HUES64 (cell line): ENCODE data around the gene GPRIN3.
"Not testable (repeated sequence)": the region's sequence is repeated elsewhere in the genome, so short reads cannot be mapped to it uniquely, and the experiment has no call there.

Experiments used
- H3K27ac ChIP-seq: 2 replicates; pipeline ENCODE4 v1.7.0; 2013; ENCODE audit warnings: low read depth, low read length, inconsistent platforms
- H3K27me3 ChIP-seq: 2 replicates; pipeline ENCODE4 v1.6.1; 2013; ENCODE audit warnings: mild to moderate bottlenecking, low read length; ENCODE audit not compliant: insufficient read depth
- H3K36me3 ChIP-seq: 2 replicates; pipeline ENCODE4 v1.6.1; 2013; ENCODE audit warnings: mild to moderate bottlenecking, low read length; ENCODE audit not compliant: insufficient read depth
- H3K4me1 ChIP-seq: 2 replicates; pipeline ENCODE4 v1.6.1; 2013; ENCODE audit warnings: mild to moderate bottlenecking, low read length, moderate library complexity; ENCODE audit not compliant: insufficient read depth
- H3K4me3 ChIP-seq: 2 replicates; pipeline ENCODE4 v1.5.1; 2013; ENCODE audit warnings: mild to moderate bottlenecking, low read length, moderate library complexity
- H3K9ac ChIP-seq: 2 replicates; pipeline ENCODE4 v1.6.1; 2013; ENCODE audit warnings: mild to moderate bottlenecking, low read depth, low read length
- H3K9me3 ChIP-seq: 2 replicates; pipeline ENCODE4 v1.6.1; 2013; ENCODE audit warnings: low read depth, low read length; ENCODE audit not compliant: insufficient read depth
- WGBS: fragments of 150-250, 120-280 bp; methylation state at CpG from one replicate; pipeline ENCODE4 v1.1.7; 2013; ENCODE audit warnings: missing lambda C conversion rate; 5-methylcytosine and 5-hydroxymethylcytosine counted together

GPRIN3 gene

GRCh38 chr4:89215736-89216135 lies 91.9 kb downstream of the GPRIN3 start:
- Histone ChIP-seq H3K27me3 (no peaks in the 10 kb centered on the region), H3K4me1 (no peaks in the 10 kb centered on the region), H3K4me3 (no peak overlapping the region), H3K9ac (no peak overlapping the region), H3K27ac (no peak overlapping the region), H3K9me3 (no peaks in the 10 kb centered on the region), H3K36me3 (no peaks in the 10 kb centered on the region)
- 84% methylated on average over 3 of the region's 3 CpGs for WGBS

- WGBS: 100% methylated on average over 1 of the region's 1 CpG
- H3K27me3 ChIP-seq: no peaks in the 10 kb centered on the region
These were observed 93.3 kb downstream of the GPRIN3 start for GRCh38 chr4:89214308-89214707.

GRCh38 chr4:89213382-89213701 lies 94.3 kb downstream of the GPRIN3 start:
- WGBS: 89% methylated on average over 4 of the region's 4 CpGs

More at GRCh38 chr4:89214308-89214707, 93.3 kb downstream of the GPRIN3 start:
- no peak overlapping the region for H3K4me3 ChIP-seq
- no peaks in the 10 kb centered on the region for H3K4me1 ChIP-seq
- H3K27ac ChIP-seq: no peak overlapping the region
- no peaks in the 10 kb centered on the region for H3K36me3 ChIP-seq
- no peak overlapping the region for H3K9ac ChIP-seq
- H3K9me3 ChIP-seq: no peaks in the 10 kb centered on the region

GRCh38 chr4:89212666-89213381 lies 94.8 kb downstream of the GPRIN3 start:
- Histone ChIP-seq H3K4me3 (no peak overlapping the region), H3K36me3 (no peaks in the 10 kb centered on the region), H3K4me1 (no peaks in the 10 kb centered on the region), H3K27me3 (no peaks in the 10 kb centered on the region), H3K9me3 (no peaks in the 10 kb centered on the region), H3K27ac (no peak overlapping the region), H3K9ac (no peak overlapping the region)
- 93% methylated on average over 4 of the region's 4 CpGs for WGBS

More at GRCh38 chr4:89213382-89213701, 94.3 kb downstream of the GPRIN3 start:
- no peaks in the 10 kb centered on the region for H3K27me3 ChIP-seq
- H3K4me1 ChIP-seq: no peaks in the 10 kb centered on the region
- H3K9ac ChIP-seq: no peak overlapping the region
- no peaks in the 10 kb centered on the region for H3K36me3 ChIP-seq
- H3K27ac ChIP-seq: no peak overlapping the region
- no peaks in the 10 kb centered on the region for H3K9me3 ChIP-seq
- no peak overlapping the region for H3K4me3 ChIP-seq

- Histone ChIP-seq H3K4me3 (no peak overlapping the region), H3K36me3 (no peaks in the 10 kb centered on the region), H3K4me1 (no peaks in the 10 kb centered on the region), H3K9me3 (no peaks in the 10 kb centered on the region), H3K9ac (no peak overlapping the region), H3K27ac (no peak overlapping the region), H3K27me3 (no peaks in the 10 kb centered on the region)
- 82% methylated on average over 1 of the region's 1 CpG for WGBS
These were observed 103.0 kb downstream of the GPRIN3 start for GRCh38 chr4:89204624-89205023.

- Histone ChIP-seq H3K4me1 (no peaks in the 10 kb centered on the region), H3K9ac (no peak overlapping the region)
These were observed 103.7 kb downstream of the GPRIN3 start for GRCh38 chr4:89203902-89204301.

GRCh38 chr4:89199394-89199793 lies 108.2 kb downstream of the GPRIN3 start:
- H3K4me1 ChIP-seq: peaks cover 16% of the 10 kb centered on the region; the same call in 1 of the 2 replicates
- H3K9ac ChIP-seq, H3K4me3 ChIP-seq, H3K36me3 ChIP-seq, H3K27ac ChIP-seq, H3K9me3 ChIP-seq, H3K27me3 ChIP-seq: not testable (repeated sequence)
- WGBS: 100% methylated on average over 1 of the region's 1 CpG

More at GRCh38 chr4:89203902-89204301, 103.7 kb downstream of the GPRIN3 start:
- no peak overlapping the region for H3K27ac ChIP-seq
- H3K27me3 ChIP-seq: no peaks in the 10 kb centered on the region
- H3K9me3 ChIP-seq: no peaks in the 10 kb centered on the region
- H3K36me3 ChIP-seq: no peaks in the 10 kb centered on the region
- WGBS: 94% methylated on average over 3 of the region's 3 CpGs
- H3K4me3 ChIP-seq: no peak overlapping the region

- Histone ChIP-seq H3K4me1 (peaks cover 16% of the 10 kb centered on the region; the same call in 1 of the 2 replicates), H3K9me3 (no peaks in the 10 kb centered on the region), H3K27ac (no peak overlapping the region), H3K27me3 (peaks cover 2% of the 10 kb centered on the region; the same call in 1 of the 2 replicates), H3K9ac (no peak overlapping the region), H3K36me3 (no peaks in the 10 kb centered on the region), H3K4me3 (no peak overlapping the region)
- WGBS: 85% methylated on average over 2 of the region's 2 CpGs
These were observed 109.7 kb downstream of the GPRIN3 start for GRCh38 chr4:89197920-89198319.

GRCh38 chr4:89196745-89197144 lies 110.9 kb downstream of the GPRIN3 start:
- Histone ChIP-seq H3K27ac (no peak overlapping the region), H3K9me3 (no peaks in the 10 kb centered on the region), H3K27me3 (peaks cover 2% of the 10 kb centered on the region; the same call in 1 of the 2 replicates), H3K9ac (no peak overlapping the region), H3K4me1 (peaks cover 16% of the 10 kb centered on the region; the same call in 1 of the 2 replicates), H3K36me3 (no peaks in the 10 kb centered on the region), H3K4me3 (no peak overlapping the region)
- WGBS: 67% methylated on average over 2 of the region's 2 CpGs

- no peak overlapping the region for H3K9ac ChIP-seq
These were observed 111.4 kb downstream of the GPRIN3 start for GRCh38 chr4:89196056-89196674.

GRCh38 chr4:89193843-89194242 lies 113.8 kb downstream of the GPRIN3 start:
- Histone ChIP-seq H3K27me3 (peaks cover 2% of the 10 kb centered on the region; the same call in 1 of the 2 replicates), H3K9me3 (no peaks in the 10 kb centered on the region), H3K9ac (no peak overlapping the region), H3K36me3 (no peaks in the 10 kb centered on the region), H3K4me1 (peaks cover 16% of the 10 kb centered on the region; the same call in 1 of the 2 replicates), H3K4me3 (no peak overlapping the region), H3K27ac (no peak overlapping the region)
- 82% methylated on average over 3 of the region's 3 CpGs for WGBS

More at GRCh38 chr4:89196056-89196674, 111.4 kb downstream of the GPRIN3 start:
- Histone ChIP-seq H3K9me3 (no peaks in the 10 kb centered on the region), H3K27me3 (peaks cover 2% of the 10 kb centered on the region; the same call in 1 of the 2 replicates), H3K27ac (no peak overlapping the region), H3K4me3 (no peak overlapping the region), H3K4me1 (peaks cover 16% of the 10 kb centered on the region; the same call in 1 of the 2 replicates), H3K36me3 (no peaks in the 10 kb centered on the region)
- WGBS: 69% methylated on average over 2 of the region's 2 CpGs
